Stimulated activated naive CD4-positive, alpha-beta T cell treated with Interleukin-2 at 50 U/mL for 16 hours (primary cell): Measurements from ENCODE around the gene EFCAB6.

Experiments
- DNase-seq: peaks from one replicate; lab custom pipeline; 2025; lab: John Stamatoyannopoulos, UW

The EFCAB6 gene

GRCh38 chr22:43639228-43639948, 172.7 kb downstream of the EFCAB6 start:
- DNase-seq, result no peak

- DNase-seq, result no peak
Observed at GRCh38 chr22:43637275-43638260, 174.5 kb downstream of the EFCAB6 start.

- DNase-seq, result no peak
Observed at GRCh38 chr22:43636086-43636485, 176.0 kb downstream of the EFCAB6 start.

- DNase-seq, result no peak
Observed at GRCh38 chr22:43635101-43635500, 177.0 kb downstream of the EFCAB6 start.

GRCh38 chr22:43634316-43634715, 177.8 kb downstream of the EFCAB6 start:
- DNase-seq, result no peak

- DNase-seq, result no peak
Observed at GRCh38 chr22:43633631-43634285, 178.3 kb downstream of the EFCAB6 start.

GRCh38 chr22:43631846-43632245, 180.3 kb downstream of the EFCAB6 start:
- DNase-seq, result no peak

GRCh38 chr22:43631201-43631600, 180.9 kb downstream of the EFCAB6 start:
- no peak for DNase-seq

- no peak for DNase-seq
Observed at GRCh38 chr22:43630451-43630850, 181.7 kb downstream of the EFCAB6 start.

GRCh38 chr22:43628250-43628649, 183.9 kb downstream of the EFCAB6 start:
- DNase-seq, result no peak

- no peak for DNase-seq
Observed at GRCh38 chr22:43627485-43628213, 184.5 kb downstream of the EFCAB6 start.

GRCh38 chr22:43625242-43625641, 186.9 kb downstream of the EFCAB6 start:
- DNase-seq, result no peak

GRCh38 chr22:43624144-43624998, 187.7 kb downstream of the EFCAB6 start:
- no peak for DNase-seq

- no peak for DNase-seq
Observed at GRCh38 chr22:43622886-43623285, 189.2 kb downstream of the EFCAB6 start.

GRCh38 chr22:43620197-43620596, 191.9 kb downstream of the EFCAB6 start:
- no peak for DNase-seq

GRCh38 chr22:43618517-43618916, 193.6 kb downstream of the EFCAB6 start:
- no peak for DNase-seq

- DNase-seq, result no peak
Observed at GRCh38 chr22:43616645-43617044, 195.5 kb downstream of the EFCAB6 start.

- no peak for DNase-seq
Observed at GRCh38 chr22:43600265-43600664, 211.8 kb downstream of the EFCAB6 start.

- no peak for DNase-seq
Observed at GRCh38 chr22:43592476-43592875, 219.6 kb downstream of the EFCAB6 start.

- no peak for DNase-seq
Observed at GRCh38 chr22:43591380-43591779, 220.7 kb downstream of the EFCAB6 start.

GRCh38 chr22:43587574-43587973, 224.5 kb downstream of the EFCAB6 start:
- no peak for DNase-seq
